HCT116 (cell line): ENCODE results near the gene GPR15. TPM values are rescaled to one million over a fixed set of nuclear protein-coding genes. Genes with fewer than 3 reads are reported as not detected.
A peak's percentile ranks its signal among the peaks of the same experiment; 100 is the strongest.

Source experiments
- ATAC-seq: fragments of 200-7000 bp; cut with Tn5 transposase; 2 replicates; pipeline ENCODE4 v1.9.1; 2020; ENCODE audit warnings: mild to moderate bottlenecking, moderate library complexity
- BruUV-seq: library from RNA; stranded (reverse); fragments of 400-500 nt; replicated peaks from 2 replicates; lab custom pipeline; 2021; lab: Mats Ljungman, UMichigan
- CTCF ChIA-PET: fragments of 300-600 bp; sonication (Branson Sonifier 250); formaldehyde crosslinking; loops from one replicate; lab custom pipeline; 2021; ENCODE audit warnings: antibody characterized with exemption; lab: Charles Lee
- POLR2A ChIA-PET: fragments of 300-600, 350-600 bp; sonication (Branson Sonifier 250); formaldehyde crosslinking; loops from one replicate; lab custom pipeline; 2021; ENCODE audit warnings: antibody characterized with exemption; lab: Charles Lee
- RAD21 ChIA-PET, 2 experiments: fragments of 300-600 bp; sonication (Branson Sonifier 250); formaldehyde crosslinking; loops; one replicate each; lab custom pipeline; 2023; ENCODE audit warnings: low total read pairs in 2 of 2; ENCODE audit not compliant: uncharacterized antibody in 2 of 2, unreplicated experiment in 2 of 2, low non-redundant PET in 1 of 2; lab: Charles Lee
- DNase-seq: peaks from one replicate; pipeline ENCODE4 v3.0.0-alpha.2; 2010; ENCODE audit warnings: low read depth, low spot score
- H2AFZ ChIP-seq: fragments of 200-600 bp; shearing (Covaris generic), sonication (generic); 2 replicates; pipeline ENCODE4 v1.6.1; 2017; ENCODE audit warnings: low read depth, mixed run types, mixed read lengths, antibody characterized with exemption, low read length; ENCODE audit not compliant: poor library complexity, severe bottlenecking
- H3K27ac ChIP-seq: 2 replicates; pipeline ENCODE4 v1.5.1; 2012; ENCODE audit warnings: low read depth, low read length
- H3K27me3 ChIP-seq: fragments of 200-600 bp; sonication (generic); 2 replicates; pipeline ENCODE4 v1.6.1; 2016; ENCODE audit warnings: mixed run types, low read length, mixed read lengths; ENCODE audit not compliant: insufficient read depth
- H3K36me3 ChIP-seq, 2 experiments: fragments of 200-500 bp in 1 of 2; fragments of 200-600 bp in 1 of 2; sonication (Bioruptor generic) in 1 of 2; sonication (generic) in 1 of 2; 2 replicates each; pipeline versions ENCODE4 v1.5.1 to v1.6.1; 2014 to 2016; ENCODE audit warnings: low read length in 2 of 2, inconsistent platforms in 1 of 2, mixed read lengths in 1 of 2, mixed run types in 1 of 2; ENCODE audit not compliant: insufficient read depth in 2 of 2, control insufficient read depth in 1 of 2
- H3K4me1 ChIP-seq, 2 experiments: fragments of 200-600 bp in 1 of 2; sonication (generic) in 1 of 2; 2 replicates each; pipeline versions ENCODE4 v1.5.1 to v1.6.1; 2012 to 2017; ENCODE audit warnings: low read length in 2 of 2, inconsistent platforms in 1 of 2, mild to moderate bottlenecking in 1 of 2, mixed read lengths in 1 of 2, mixed run types in 1 of 2, moderate library complexity in 1 of 2; ENCODE audit not compliant: insufficient read depth in 2 of 2, control insufficient read depth in 1 of 2
- H3K4me2 ChIP-seq: fragments of 200-600 bp; sonication (generic); 2 replicates; pipeline ENCODE4 v1.6.1; 2017; ENCODE audit warnings: mixed run types, low read length, mixed read lengths
- H3K4me3 ChIP-seq, 2 experiments: fragments of 200-600 bp in 1 of 2; sonication (generic) in 1 of 2; replicated peaks in 1 of 2; 2 replicates each; pipeline ENCODE4 v1.5.1; 2011 to 2016; ENCODE audit warnings: low read length in 2 of 2, control low read depth in 1 of 2, low read depth in 1 of 2, mild to moderate bottlenecking in 1 of 2, mixed read lengths in 1 of 2, mixed run types in 1 of 2
- H3K79me2 ChIP-seq: fragments of 200-600 bp; sonication (generic); 2 replicates; pipeline ENCODE4 v1.6.1; 2017; ENCODE audit warnings: mild to moderate bottlenecking, mixed run types, low read length, moderate library complexity, mixed read lengths; ENCODE audit not compliant: insufficient read depth
- H3K9ac ChIP-seq: fragments of 200-600 bp; sonication (generic); 2 replicates; pipeline ENCODE4 v1.6.1; 2016; ENCODE audit warnings: low read length, mixed read lengths
- H3K9me2 ChIP-seq: fragments of 200-600 bp; sonication (generic), shearing (Covaris generic); 2 replicates; pipeline ENCODE4 v1.6.1; 2017; ENCODE audit warnings: mixed run types, mild to moderate bottlenecking, moderate library complexity; ENCODE audit not compliant: insufficient read depth
- H3K9me3 ChIP-seq, 2 experiments: fragments of 200-500 bp in 1 of 2; fragments of 200-600 bp in 1 of 2; sonication (Bioruptor generic) in 1 of 2; sonication (generic) in 1 of 2; 2 replicates each; pipeline ENCODE4 v1.6.1; 2014 to 2017; ENCODE audit warnings: low read length in 2 of 2, mixed read lengths in 2 of 2, inconsistent platforms in 1 of 2, low read depth in 1 of 2, mild to moderate bottlenecking in 1 of 2, mixed run types in 1 of 2, moderate library complexity in 1 of 2; ENCODE audit not compliant: control insufficient read depth in 1 of 2, insufficient read depth in 1 of 2
- H4K20me1 ChIP-seq: fragments of 200-600 bp; sonication (generic), shearing (Covaris generic); 2 replicates; pipeline ENCODE4 v1.6.1; 2017; ENCODE audit warnings: mixed run types, mild to moderate bottlenecking, moderate library complexity; ENCODE audit not compliant: insufficient read depth
- ATF3 ChIP-seq: IDR thresholded peaks from 2 replicates; pipeline ENCODE4 v1.6.1; 2012
- CEBPB ChIP-seq: IDR thresholded peaks from 2 replicates; pipeline ENCODE4 v1.6.1; 2012; ENCODE audit warnings: low read depth
- CTCF ChIP-seq, 3 experiments: fragments of 200-600 bp in 1 of 3; sonication (generic) in 1 of 3; IDR thresholded peaks in 2 of 3; conservative IDR thresholded peaks in 1 of 3; 2 replicates each; pipeline ENCODE4 v1.5.1; 2012 to 2017; ENCODE audit warnings: low read depth in 2 of 3, low read length in 2 of 3, antibody characterized with exemption in 1 of 3, borderline replicate concordance in 1 of 3, control low read depth in 1 of 3, mild to moderate bottlenecking in 1 of 3, mixed read lengths in 1 of 3, mixed run types in 1 of 3, moderate library complexity in 1 of 3; ENCODE audit not compliant: insufficient read depth in 1 of 3
- EGR1 ChIP-seq: IDR thresholded peaks from 2 replicates; pipeline ENCODE4 v1.6.1; 2012; ENCODE audit warnings: low read depth
- ELF1 ChIP-seq: IDR thresholded peaks from 2 replicates; pipeline ENCODE4 v1.6.1; 2012; ENCODE audit warnings: low read depth, borderline replicate concordance
- JUND ChIP-seq: IDR thresholded peaks from 2 replicates; pipeline ENCODE4 v1.6.1; 2012
- MAX ChIP-seq: IDR thresholded peaks from 2 replicates; pipeline ENCODE4 v1.6.1; 2012
- POLR2A ChIP-seq: IDR thresholded peaks from 2 replicates; pipeline ENCODE4 v1.7.0; 2011; ENCODE audit warnings: borderline replicate concordance; ENCODE audit not compliant: insufficient read depth, insufficient read length; ENCODE audit errors: extremely low read depth
- POLR2AphosphoS5 ChIP-seq: IDR thresholded peaks from 2 replicates; pipeline ENCODE4 v1.6.1; 2011; ENCODE audit warnings: mild to moderate bottlenecking, low read depth, low read length, moderate library complexity
- RAD21 ChIP-seq: IDR thresholded peaks from 2 replicates; pipeline ENCODE4 v1.6.1; 2012; ENCODE audit warnings: low read depth, mild to moderate bottlenecking
- REST ChIP-seq: IDR thresholded peaks from 2 replicates; pipeline ENCODE4 v1.6.1; 2012; ENCODE audit warnings: low read depth
- SIN3A ChIP-seq: IDR thresholded peaks from 2 replicates; pipeline ENCODE4 v1.6.1; 2012; ENCODE audit warnings: low read depth
- SP1 ChIP-seq: IDR thresholded peaks from 2 replicates; pipeline ENCODE4 v1.6.1; 2012; ENCODE audit warnings: low read depth
- SRF ChIP-seq: IDR thresholded peaks from 2 replicates; pipeline ENCODE4 v1.6.1; 2012; ENCODE audit warnings: low read depth
- TCF7L2 ChIP-seq: IDR thresholded peaks from 2 replicates; pipeline ENCODE4 v1.7.0; 2011; ENCODE audit warnings: borderline replicate concordance, inconsistent platforms; ENCODE audit not compliant: insufficient read depth, insufficient read length; ENCODE audit errors: extremely low read depth
- YY1 ChIP-seq: IDR thresholded peaks from 2 replicates; pipeline ENCODE4 v1.6.1; 2011; ENCODE audit warnings: low read length, low read depth, moderate library complexity, mild to moderate bottlenecking; ENCODE audit not compliant: insufficient replicate concordance; ENCODE audit errors: extremely low read depth
- ZBTB33 ChIP-seq: IDR thresholded peaks from 2 replicates; pipeline ENCODE4 v1.6.1; 2011; ENCODE audit warnings: mild to moderate bottlenecking, low read length, moderate library complexity; ENCODE audit not compliant: insufficient replicate concordance; ENCODE audit errors: extremely low read depth
- ZFX ChIP-seq: fragments of 450-650 bp; IDR thresholded peaks from 2 replicates; pipeline ENCODE4 v1.6.1; 2017
- intact Hi-C: fragments of 100-400 bp; cut with micrococcal nuclease; formaldehyde crosslinking; loops from 2 replicates; pipeline ENCODE4 v1.10.0; 2022
- total RNA-seq: library from RNA; stranded (reverse); gene quantifications from one replicate; pipeline ENCODE4 v1.2.1, GENCODE V29; 2021; ENCODE audit not compliant: unreplicated experiment

The GPR15 gene
- total RNA-seq, 1 experiment from 2014 or later: 1.1 TPM

GRCh38 chr3:98532709-98533571, 1.2 kb downstream of the GPR15 start:
- H4K20me1 ChIP-seq: no peaks in the 10 kb centered on the region
- H3K27ac ChIP-seq: peak overlapping the region; percentile 42
- ChIA-PET RAD21 (no interaction called here), POLR2A (interaction anchor here (1.0 to 2.2 kb wide), 3 partner anchors 10 to 22 kb away, joined by 3 to 8 read pairs (median 4); partner anchors contain the start of gene CLDND1), CTCF (interaction anchor here (1.2 kb wide), 1 partner anchor 10 kb away, joined by 3 read pairs; the partner anchor contains the start of gene CLDND1)
- no peaks in the 10 kb centered on the region for H3K9me2 ChIP-seq
- H3K4me3 ChIP-seq: no peak overlapping the region
- H3K36me3 ChIP-seq: no peaks in the 10 kb centered on the region
- no TSS peak for BruUV-seq
- 0 out of 2 replicates have a peak overlapping the region, but pooled peaks have one; percentile 6 for H3K4me2 ChIP-seq
- intact Hi-C loops: no loop called here
- H3K79me2 ChIP-seq: peaks cover 74% of the 10 kb centered on the region
- TF ChIP-seq ATF3 (no peak), EGR1 (no peak), CEBPB (no peak; the same call in 1 of the 2 replicates), CTCF (IDR thresholded peaks at IDR 0.05 in 2 of 3, conservative IDR thresholded peaks at IDR 0.05 in 1 of 3; ENCODE audit: borderline replicate concordance in 1 of 3, insufficient read depth in 1 of 3, low read depth in 2 of 3, low read length in 2 of 3) (no peak), SIN3A (no peak), POLR2A (no peak), REST (no peak), SRF (no peak), MAX (no peak), JUND (no peak), ELF1 (no peak), RAD21 (no peak), SP1 (no peak), ZBTB33 (no peak), YY1 (no peak), POLR2AphosphoS5 (no peak), TCF7L2 (no peak), ZFX (no peak)
- DNase-seq (no peak), ATAC-seq (no peak)
- no peaks in the 10 kb centered on the region for H3K27me3 ChIP-seq
- no peaks in the 10 kb centered on the region for H3K9me3 ChIP-seq
- no peak overlapping the region for H2AFZ ChIP-seq
- no peak overlapping the region for H3K9ac ChIP-seq
- peaks cover 65 to 91% of the 10 kb centered on the region in 2 experiments for H3K4me1 ChIP-seq
